HG03575 (cell line): ENCODE results near the gene GAPT.
"Not testable (repeated sequence)": the region's sequence is repeated elsewhere in the genome, so short reads cannot be mapped to it uniquely, and the experiment has no call there.

Experiments used
- ATAC-seq: cut with Tn5 transposase; IDR thresholded peaks from one replicate; pipeline ENCODE4 v1.9.1; 2021; ENCODE audit not compliant: unreplicated experiment, insufficient number of reproducible peaks, low FRiP score; ENCODE audit errors: extremely low read depth

GAPT gene

DNA sequence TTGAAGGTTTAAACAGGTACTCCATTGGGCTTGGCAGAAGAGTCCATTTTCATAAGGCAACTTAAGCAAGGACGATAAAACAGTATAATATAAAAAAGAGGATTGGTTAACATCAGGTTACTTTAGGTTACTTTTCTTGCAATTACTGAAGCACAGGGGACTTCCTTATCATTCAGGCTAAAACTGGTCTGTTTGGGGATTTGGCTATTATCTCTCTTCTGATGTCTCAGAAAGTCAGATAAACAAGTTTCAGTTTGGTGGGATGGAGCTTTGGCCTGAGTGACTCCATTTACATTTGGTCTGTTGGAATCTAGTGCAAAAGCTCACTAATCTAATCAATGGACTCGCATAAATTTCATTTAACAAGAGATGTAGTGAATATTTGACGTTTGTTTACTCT is 8.0 kb downstream of the GAPT start:
- ATAC-seq: no peak

DNA sequence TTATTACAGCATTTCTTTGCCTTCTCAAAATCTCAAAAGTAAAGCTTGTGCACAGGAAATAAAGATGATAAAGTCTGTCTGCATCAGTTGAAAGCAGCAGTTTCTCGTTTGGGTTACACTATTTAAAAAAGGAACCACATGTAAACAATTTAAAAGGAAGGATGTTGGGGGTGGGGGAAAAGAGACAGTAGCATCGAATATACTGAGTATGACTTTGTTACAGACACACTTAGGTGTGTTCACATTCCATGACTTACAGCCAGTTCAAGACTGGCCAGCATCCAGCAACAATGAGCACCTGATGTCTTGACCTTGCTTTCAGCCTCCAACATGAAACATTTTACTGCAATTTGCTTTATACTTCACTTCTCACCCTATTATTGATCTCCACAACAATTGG is 8.7 kb downstream of the GAPT start:
- ATAC-seq: no peak

DNA sequence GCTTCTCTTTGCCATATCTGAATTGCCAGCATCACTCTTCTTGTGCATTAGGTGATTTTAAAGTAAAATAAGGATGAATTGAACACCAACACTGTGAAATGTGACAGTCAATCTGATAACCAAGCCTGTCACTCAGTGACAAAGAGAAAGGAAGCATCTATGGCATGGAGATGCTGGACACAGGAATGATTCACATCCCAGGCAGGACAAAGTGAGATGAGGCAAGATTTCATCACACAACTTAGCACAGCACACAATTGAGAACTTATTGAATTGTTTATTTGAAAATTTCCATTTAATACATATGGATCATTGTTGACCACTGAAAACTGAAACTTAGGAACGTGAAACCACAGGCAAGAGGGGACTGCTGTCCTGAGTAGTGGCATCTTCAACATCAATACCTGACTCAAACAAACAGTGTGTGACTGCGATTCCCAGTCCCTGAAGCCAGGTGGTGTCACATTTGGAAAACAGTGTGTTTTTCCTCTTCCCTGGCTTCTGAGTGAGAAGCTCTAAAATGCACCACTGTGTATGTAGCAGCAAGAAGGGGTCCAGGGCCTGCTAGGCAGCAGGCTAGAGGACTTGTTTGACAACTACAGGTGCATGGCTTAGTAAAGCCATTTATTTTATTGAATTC is 10.7 kb downstream of the GAPT start:
- ATAC-seq: no peak

DNA sequence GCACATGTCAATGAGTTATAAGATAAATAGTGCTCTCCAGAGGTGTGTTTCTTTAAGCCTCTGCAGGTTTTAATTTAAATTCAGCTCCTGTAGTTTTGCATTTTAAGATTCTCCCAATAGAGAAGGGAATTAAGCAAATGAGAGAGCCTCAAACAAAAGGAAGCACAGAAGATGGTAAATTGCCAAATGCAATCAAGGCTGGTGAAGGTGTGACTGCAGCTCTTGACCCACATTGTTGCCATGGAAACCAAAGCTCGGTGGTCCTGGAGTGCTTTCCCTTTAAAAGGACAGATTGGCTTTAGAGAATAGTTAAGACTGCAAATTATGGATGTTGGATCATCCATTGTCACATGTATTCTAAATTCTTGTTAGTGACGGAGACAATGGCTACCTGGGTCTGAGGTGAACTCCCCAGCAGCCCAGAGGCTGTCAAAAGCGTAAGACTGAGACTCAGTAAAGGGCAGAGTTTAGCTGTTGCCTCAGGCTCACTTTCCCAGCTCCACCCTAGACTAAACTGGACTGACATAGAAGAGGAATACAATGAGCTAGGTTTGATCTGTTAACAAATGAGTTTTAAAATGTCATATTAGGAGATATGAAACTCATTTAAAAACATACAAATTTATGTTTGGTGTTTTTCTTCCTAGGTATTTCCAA is 12.3 kb downstream of the GAPT start:
- ATAC-seq: no peak

GRCh38 chr5:58504766-58505165 is 13.5 kb downstream of the GAPT start:
- ATAC-seq: no peak

GRCh38 chr5:58505502-58505901 is 14.3 kb downstream of the GAPT start:
- no peak for ATAC-seq

- ATAC-seq: peak; percentile 69
Observed at GRCh38 chr5:58505971-58506640, 14.9 kb downstream of the GAPT start.

GRCh38 chr5:58507715-58508114 is 16.5 kb downstream of the GAPT start:
- ATAC-seq: no peak

GRCh38 chr5:58517198-58517597 is 26.0 kb downstream of the GAPT start:
- no peak for ATAC-seq

DNA sequence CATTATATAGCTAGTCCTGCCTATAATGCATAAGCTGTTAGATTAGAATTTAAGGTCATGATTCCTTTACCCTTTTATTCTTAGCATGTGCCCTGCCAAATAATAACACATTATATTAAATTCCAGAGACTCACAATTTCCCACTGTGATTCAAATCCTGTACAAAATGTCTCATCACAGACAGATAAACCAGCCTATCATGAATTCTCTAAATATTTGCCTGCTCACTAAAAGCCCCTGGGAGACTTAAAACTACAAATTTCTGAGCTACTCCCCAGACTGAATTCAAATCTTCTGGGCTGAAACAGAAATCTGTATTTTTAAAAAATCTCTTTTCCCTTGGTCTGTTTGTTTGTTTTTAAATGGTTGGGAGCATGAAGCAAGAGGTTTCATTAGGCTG is 32.7 kb downstream of the GAPT start:
- no peak for ATAC-seq

DNA sequence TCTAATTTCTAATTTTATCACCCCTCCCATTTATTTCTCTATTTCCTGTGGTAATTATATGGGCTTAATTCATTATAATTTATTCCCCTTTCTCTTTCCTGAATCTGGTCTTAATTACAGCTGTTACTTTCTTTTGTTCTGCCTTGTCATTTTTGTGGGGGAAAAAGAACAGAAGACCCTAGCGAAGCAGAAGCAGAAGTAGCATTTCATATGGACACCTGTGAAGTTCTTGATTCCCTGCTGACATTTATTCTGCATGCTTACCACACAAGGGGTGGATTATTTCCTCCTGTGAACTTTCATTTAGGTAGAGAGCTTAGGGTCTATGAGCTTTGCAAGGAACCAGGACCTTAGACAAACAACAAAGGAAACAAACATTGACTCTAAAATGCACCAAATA is 33.3 kb downstream of the GAPT start:
- ATAC-seq: no peak

GRCh38 chr5:58530942-58531490 is 39.8 kb downstream of the GAPT start:
- no peak for ATAC-seq

DNA sequence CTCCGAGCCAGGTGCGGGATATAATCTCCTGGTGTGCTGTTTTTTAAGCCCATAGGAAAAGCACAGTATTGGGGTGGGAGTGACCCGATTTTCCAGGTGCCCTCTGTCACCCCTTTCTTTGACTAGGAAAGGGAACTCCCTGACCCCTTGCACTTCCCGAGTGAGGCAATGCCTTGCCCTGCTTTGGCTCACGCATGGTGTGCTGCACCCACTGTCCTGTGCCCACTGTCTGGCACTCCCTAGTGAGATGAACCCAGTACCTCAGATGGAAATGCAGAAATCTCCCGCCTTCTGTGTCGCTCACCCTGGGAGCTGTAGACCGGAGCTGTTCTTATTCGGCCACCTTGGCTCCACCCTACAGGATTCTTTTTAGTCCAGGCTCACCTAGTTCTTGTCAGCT is 50.7 kb downstream of the GAPT start:
- ATAC-seq: not testable (repeated sequence)

DNA sequence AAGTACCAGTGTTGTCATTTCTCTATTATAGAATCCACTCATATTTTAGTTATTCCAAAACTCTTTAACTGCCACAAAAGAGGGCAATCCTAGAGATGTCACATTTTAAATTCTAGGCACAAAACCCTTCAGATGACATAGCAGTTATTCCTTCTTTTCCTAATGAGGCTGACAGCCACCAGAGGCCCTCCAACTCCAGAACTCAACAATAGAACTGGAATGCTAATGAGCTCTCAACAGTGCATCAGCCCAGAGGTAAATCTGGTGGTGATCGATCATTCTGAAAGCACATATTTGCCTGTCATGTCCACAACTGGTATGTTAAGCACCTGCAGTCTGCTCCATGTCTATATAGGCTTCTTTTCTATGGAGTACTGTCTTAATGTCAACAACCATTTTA is 51.5 kb downstream of the GAPT start:
- ATAC-seq: no peak

DNA sequence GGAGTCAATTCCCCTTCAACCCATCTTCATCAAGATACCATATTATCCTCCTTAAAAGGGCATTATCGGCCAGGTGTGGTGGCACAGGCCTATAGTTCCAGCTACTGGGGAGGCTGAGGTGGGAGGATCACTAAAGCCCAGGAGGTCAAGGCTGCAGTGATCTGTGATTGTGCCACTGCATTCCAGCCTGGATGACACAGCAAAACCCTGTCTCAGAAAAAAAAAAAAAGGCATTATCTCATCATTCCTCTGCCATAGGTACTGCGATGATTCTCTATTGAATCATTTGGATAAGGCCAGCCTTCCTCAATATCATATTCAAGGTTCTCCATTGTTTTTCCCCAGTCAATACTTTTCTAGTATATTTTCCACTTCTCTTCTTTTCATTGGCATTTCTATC is 52.5 kb downstream of the GAPT start:
- ATAC-seq: no peak

DNA sequence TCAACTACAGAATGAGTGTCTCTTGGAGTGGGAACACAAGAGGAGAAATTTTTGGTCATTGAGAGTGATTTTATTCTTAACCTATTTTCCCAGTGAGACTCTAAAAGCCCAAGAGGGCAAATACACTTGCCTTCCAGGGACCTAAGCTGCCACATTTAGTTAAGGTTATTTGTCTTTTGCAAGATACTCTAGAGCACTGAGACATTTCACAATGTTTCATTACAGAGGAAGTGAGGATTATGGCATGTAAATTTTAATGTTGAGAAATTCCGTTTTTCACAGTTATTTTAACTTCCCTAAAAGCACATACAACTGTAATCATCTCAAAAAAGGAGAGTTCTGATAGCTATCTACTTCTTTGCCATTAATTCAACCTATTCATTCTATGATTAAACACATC is 53.0 kb downstream of the GAPT start:
- ATAC-seq: no peak

DNA sequence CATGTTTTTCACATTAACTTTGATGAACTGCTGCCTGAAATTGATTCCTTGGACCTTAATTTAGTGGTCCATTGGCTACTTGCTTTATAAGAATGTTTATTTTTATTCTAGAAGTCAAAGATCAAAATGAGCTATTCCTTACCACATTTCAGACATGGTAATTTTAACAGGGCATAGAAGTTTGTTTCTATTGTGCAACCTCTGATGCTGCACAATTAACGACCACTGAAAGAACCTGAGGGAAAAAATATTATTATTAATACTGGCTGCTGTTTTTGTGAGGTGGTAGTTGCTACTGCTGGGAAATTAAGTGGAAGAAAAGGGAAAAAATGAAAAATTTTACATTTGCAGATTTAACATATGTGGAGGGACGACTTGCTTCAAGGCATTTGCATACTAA is 53.7 kb downstream of the GAPT start:
- ATAC-seq: no peak

DNA sequence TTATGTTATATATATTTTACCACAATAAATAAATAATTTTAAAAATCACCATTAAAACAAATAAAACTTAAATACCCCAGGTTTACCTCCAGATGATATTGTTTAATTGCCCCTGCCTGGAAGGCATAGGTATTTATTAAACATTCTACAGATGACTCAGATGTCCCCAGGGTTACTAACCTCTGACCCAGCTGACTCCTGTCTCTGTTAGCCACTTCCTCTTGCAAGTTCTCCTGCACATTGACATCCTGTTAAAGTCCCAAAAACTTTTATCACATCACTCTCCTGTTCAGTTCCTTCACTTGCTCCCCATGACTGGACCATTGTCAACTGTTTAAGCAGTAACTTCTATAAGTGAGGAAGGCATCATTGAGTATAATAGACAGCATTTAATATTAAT is 54.7 kb downstream of the GAPT start:
- ATAC-seq: peak; percentile 65
